GM11168 (cell line): Measurements from ENCODE around the gene TRAF3.
"Not testable (repeated sequence)": the region's sequence is repeated elsewhere in the genome, so short reads cannot be mapped to it uniquely, and the experiment has no call there.

Source experiments
- in situ Hi-C: fragments of 300-500 bp; cut with MboI; formaldehyde crosslinking; loops from one replicate; pipeline ENCODE4 v1.12.0; 2022; ENCODE audit warnings: low sequenced_read_pairs; ENCODE audit not compliant: unreplicated experiment

TRAF3 gene

GRCh38 chr14:102749393-102750305 is 27.6 kb upstream of the TRAF3 start:
- in situ Hi-C loops: no loop called here

DNA sequence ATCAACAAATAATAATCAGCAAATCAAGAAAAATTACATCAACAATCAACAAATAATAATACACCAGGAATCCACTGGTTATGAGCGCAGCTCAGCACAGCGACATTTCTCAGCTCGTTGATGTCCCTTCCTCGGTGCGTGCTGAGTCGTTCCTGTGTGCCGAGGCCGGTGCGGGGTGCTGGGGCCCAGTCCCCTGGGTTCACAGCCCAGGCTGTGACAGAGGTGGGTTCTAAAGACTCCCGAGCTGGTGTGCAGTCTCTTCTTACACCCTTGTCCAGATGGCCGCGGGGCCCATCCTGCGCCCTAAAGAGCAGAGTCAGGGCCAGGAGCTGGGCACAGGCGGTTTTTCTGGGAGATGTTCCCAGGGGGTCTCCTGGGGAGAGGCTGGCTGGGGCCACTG is 26.9 kb upstream of the TRAF3 start:
- in situ Hi-C loops: no loop called here

DNA sequence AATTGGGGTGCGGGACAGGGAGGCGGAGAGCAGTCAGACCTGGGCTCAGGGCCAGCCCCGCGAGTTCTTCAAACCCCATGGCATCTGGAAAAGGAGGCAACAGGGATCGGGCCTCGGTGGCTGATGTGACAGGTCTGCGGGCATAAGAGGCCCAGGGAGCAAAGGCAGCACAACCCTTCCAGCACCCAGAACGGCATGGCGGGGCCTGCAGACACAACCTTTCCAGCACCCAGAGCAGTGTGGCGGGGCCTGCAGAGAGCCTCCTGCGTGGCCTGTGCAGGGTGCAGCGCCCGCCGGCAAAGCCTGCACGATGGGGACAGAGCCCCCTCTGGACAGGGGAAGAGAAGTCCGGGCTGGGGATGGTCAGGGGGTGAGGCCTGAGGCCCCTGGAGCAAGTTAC is 26.2 kb upstream of the TRAF3 start:
- in situ Hi-C loops: no loop called here

- in situ Hi-C loops: no loop called here
Measured at GRCh38 chr14:102752239-102752847, 24.9 kb upstream of the TRAF3 start.

DNA sequence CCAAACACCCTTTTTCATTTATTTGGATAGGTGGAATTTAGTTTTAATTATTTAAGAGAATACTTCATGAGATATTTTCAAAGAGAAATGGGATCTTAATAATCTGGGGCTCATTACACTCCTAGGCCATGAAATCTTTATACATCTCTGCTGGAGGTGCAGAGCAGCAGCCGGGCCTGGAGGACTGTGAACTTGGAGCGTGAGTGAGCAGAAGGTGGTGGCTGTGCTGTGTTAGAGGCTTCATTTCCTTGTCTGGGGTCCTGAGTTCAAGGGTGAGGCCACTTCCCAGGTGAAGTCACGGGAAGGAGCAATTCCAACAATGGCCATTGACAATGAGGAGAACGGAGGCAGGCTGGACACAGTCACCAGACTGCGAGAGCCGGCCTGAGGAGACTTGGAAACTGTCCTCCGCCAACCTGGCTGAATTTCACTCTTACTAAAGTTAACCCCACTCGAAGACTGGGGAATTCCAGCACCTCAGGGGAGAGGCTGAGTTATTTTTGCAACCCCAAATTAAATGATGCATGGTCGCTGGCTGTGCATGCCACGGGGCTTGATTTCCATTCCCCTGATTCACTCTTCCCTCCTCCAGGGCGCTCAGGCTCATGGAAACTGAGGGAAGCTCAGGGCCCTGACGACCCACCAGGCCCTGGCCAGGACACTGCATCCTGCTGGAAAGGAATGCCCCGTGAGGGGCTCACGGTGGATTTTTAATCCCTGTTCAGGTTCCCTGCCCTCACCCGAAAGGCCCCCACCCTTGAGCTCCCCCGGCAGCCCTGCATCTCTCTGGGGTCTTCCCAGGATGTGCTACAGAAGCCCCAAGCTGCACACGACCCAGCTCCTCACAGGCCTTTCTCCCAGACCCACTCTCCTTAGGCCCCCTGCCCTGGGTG is 22.6 kb upstream of the TRAF3 start:
- in situ Hi-C loops: no loop called here

DNA sequence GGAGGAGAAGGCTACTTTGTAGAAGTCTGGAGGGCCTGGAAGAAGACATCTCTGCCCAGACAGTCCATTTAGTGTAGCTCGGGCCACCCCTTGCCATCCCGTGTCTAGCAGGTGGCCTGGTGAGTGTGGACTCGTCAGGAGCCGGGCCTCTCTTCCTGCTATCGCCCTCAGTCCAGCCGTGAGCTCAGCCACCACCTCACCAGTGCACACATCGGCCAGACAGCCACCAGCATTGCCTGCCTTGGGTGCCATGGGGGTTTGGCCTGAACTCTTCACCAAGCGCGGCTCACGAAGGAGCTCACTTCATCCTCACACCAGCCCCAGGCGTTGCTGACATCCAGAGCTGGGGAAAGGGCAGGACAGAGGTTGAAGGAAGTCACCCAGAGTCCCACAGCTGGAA is 19.6 kb upstream of the TRAF3 start:
- in situ Hi-C loops: no loop called here

GRCh38 chr14:102758087-102758486 is 19.2 kb upstream of the TRAF3 start:
- in situ Hi-C loops: no loop called here

- in situ Hi-C loops: no loop called here
Measured at GRCh38 chr14:102759456-102760187, 17.6 kb upstream of the TRAF3 start.

- in situ Hi-C loops: no loop called here
Measured at GRCh38 chr14:102760496-102761193, 16.6 kb upstream of the TRAF3 start.

GRCh38 chr14:102761206-102761605 is 16.0 kb upstream of the TRAF3 start:
- in situ Hi-C loops: no loop called here

DNA sequence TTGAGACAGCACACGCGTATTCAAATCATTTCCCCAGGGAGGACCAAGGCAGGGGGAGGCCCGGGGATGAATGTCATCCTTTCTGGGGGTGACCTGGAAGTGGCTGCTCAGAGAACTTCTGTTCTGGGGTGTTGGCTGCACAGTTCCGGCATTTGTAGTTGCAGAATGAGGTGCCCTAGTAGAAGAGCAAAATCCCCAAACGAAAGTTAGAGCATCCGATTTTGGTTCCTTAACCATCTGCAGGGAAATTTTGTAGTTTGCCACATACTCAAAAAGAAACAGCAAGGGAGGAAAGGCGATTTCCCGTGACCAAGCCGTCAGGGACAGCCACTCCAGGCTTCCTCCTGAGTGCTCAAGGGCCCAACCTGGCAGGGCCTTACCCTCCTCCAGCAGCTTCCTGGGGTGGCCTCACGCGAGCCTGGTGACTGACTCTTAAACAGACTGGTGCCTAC is 13.0 kb upstream of the TRAF3 start:
- in situ Hi-C loops: no loop called here

DNA sequence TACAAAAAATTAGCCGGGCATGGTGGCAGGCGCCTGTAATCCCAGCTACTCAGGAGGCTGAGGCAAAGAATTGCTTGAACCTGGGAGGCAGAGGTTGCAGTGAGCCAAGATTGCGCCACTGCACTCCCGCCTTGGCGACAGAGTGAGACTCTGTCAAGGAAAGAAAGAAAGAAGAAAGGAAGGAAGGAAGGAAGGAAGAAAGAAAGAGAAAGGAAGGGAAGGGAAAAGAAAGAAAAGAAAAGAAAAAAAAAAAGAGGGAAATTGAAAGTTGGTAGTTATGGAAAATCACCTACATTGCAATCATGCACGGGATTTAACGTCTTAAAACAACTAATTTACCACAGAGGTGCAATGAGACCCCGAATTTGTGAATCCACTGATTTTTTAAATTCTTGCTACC is 11.5 kb upstream of the TRAF3 start:
- in situ Hi-C loops: not testable (repeated sequence)

GRCh38 chr14:102768223-102769048 is 8.8 kb upstream of the TRAF3 start:
- in situ Hi-C loops: no loop called here

DNA sequence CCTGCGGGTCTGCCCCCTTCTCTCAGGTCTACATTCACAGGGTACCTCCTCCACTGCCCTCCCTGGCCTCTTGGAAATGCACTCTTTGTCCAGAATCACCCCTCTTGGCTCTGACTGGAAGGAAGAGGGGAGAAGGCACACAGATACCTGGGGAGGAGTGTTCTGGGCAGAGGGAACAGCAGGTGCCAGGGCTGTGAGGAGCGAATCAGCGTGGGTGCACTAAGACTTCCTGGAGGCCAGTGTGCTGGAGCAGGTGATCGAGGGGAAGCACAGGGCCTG is 8.3 kb upstream of the TRAF3 start:
- in situ Hi-C loops: no loop called here

DNA sequence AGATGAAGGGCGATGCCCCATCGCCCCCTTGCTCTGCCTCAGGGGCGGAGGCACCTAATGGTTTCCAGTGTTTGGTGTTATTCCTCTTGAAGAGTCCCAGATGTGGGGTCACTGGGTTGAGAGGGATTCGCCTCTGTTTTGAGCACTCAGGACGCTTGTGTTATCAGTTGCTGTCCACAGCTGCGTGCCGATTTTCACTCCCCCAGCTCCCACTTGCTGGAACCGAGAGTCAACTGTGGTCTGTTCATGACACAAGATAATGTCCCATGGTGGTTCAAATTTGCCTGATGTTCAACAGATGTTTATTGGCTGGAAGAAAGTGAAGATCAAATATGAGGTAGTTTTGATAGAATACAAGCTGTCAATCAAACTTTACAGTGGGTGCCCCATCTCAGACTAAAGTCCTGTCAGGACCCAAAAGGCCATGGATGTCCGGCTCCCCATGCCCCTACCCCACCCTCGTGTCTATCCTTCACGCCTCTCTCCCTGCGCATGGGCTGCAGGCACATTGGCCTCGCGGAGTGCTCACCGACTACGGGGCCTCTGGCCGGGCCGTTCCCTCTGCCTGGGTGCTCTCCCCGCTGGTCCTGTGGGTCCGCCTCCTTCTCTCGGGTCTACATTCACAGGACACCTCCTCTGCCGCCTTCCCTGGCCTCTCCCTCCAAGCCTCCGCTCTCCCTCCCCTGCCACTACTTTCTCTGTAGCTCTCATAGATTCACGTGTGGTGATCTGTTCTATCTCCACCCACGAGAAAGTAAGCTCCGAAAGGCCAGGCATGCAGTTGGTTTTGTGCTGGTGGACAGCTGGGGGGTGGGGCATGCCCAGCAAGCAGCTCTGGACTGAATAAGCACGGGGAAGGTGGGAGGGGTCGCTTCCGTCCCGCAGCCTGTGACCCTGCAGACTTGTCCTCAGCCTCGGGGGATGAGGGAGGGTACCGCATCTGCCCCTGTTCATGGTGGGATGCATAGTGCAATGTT is 6.8 kb upstream of the TRAF3 start:
- in situ Hi-C loops: loop anchor here (5.0 kb wide), 2 partner anchors 73 to 147 kb away; no protein-coding TSS in a partner anchor

DNA sequence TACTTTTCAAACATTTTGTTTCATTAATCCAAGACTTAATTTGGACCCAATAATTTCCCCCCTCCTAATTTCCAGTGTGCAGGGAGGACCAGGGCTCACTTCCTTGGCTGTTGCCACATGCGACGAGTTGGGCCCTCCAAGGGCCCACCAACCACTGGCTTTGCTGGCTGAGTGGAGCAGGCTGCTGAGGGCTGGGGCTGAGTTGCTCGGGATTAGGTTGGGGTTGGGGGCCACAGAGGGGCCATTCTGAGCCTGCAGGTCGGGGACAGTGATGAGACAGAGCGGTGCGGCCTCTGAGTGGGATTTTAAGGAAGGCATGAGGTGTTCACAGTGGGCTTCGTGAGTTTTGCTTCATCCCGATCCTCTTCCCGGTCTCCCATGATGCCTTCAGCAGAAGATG is 6.1 kb upstream of the TRAF3 start:
- in situ Hi-C loops: loop anchor here (5.0 kb wide), 2 partner anchors 74 to 146 kb away; no protein-coding TSS in a partner anchor

- in situ Hi-C loops: loop anchor here (5.0 kb wide), 2 partner anchors 76 to 144 kb away; no protein-coding TSS in a partner anchor
Measured at GRCh38 chr14:102772781-102773570, 4.3 kb upstream of the TRAF3 start.
